Ramos (cell line): ENCODE results near the gene DHX35.

Experiments used
- in situ Hi-C: fragments of 300-500 bp; cut with MboI; formaldehyde crosslinking; loops from one replicate; pipeline ENCODE4 v1.14.3; 2022; ENCODE audit warnings: low sequenced_read_pairs; ENCODE audit not compliant: unreplicated experiment

The DHX35 gene

GRCh38 chr20:39083761-39084160, 121.6 kb downstream of the DHX35 start:
- in situ Hi-C loops: no loop called here

- in situ Hi-C loops: no loop called here
Measured at GRCh38 chr20:39089029-39089428, 126.9 kb downstream of the DHX35 start.
